HG03025 (cell line): ENCODE measurements around the gene GPR61.

Experiments used
- ATAC-seq: cut with Tn5 transposase; IDR thresholded peaks from one replicate; pipeline ENCODE4 v1.9.1; 2021; ENCODE audit warnings: mild to moderate bottlenecking, moderate library complexity; ENCODE audit not compliant: unreplicated experiment, low FRiP score

GPR61 gene

DNA sequence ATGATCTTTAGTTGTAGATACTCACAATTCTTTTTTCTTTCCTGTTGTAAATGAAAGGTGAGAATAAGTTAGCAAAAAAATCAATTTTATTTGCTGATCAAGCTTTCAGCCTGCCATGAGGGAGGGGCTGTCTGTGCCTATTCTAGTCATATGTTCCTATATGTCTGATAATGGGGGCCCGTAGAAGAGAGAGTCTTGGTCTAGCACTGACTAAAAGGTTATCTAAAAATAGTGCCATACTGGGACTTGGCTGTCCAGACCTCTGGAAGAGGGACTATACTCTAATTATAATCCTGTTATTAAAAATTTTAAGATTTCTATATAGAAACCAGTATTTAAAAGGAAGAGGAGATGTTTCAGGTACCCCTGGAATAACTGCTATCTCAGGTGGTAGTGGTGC is 27.3 kb downstream of the GPR61 start:
- no peak for ATAC-seq

DNA sequence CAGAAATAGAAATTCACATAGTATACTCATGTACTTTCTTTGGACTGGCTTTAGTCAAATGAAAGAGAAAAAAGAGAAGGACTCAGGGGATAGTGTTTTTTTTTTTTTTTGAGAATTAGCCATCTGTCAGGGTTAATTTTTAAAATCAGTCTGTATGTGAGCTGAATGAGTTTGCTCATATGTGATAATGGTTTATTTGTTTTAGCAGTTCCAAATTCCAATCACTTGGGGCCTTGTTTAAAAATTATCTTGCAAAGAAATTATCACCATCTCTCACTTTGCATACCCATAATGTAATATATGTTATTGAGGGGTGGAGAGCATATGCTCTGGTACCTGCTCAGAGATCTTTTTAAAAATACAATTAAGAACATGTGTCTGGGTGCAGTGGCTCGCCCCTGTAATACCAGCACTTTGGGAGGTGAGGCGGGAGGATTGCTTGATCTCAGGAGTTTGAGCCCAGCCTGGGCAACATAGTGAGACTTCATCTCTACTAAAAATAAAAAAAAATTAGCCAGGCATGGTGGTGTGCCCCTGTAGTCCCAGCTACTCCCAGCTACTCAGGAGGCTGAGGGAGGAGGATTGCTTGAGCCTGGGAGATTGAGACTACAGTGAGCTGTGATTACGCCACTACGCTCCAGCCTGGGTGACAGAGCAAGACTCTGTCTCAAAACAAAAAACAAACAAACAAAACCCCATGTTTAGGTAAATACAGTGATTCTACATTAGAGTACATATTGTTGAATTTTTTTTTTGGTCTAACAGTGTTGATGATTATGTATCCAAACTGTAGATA is 28.4 kb downstream of the GPR61 start:
- no peak for ATAC-seq

DNA sequence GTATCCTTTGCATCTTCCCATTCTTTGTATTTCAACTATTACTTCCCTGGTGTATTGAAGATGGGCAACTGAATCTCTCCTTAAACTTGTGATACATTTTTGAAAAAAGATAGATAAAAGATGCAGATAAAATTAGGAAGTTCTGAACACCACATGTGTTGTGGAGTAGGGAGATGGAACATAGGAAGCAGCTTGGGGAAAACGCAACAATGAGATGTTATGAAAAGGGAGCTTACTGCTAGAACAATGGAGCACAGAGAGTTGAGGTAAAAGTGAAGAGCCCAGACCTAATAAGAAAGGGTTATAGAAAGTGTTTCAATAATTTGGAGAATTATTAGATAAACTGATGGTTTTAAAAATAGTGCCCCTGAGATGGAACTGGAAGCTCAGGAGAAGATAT is 29.7 kb downstream of the GPR61 start:
- ATAC-seq, result no peak

DNA sequence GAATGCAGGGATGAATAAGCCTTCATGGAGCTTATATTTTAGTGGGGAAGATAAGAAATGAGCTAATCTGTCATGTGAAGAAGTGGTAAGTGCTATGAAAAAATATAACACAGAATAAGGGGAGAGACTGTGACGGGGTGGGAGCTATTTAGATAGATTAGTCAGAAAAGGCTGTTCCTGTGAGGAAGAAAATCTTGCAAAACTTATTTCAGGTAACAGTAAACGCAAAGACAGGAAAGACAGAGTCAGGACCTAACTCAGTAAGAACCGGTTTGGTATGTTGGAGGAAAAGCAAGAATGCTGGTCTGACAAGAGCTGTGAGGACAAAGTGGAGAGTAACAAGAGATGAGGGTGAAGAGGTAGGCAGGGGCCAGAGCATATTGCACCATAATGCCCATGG is 30.7 kb downstream of the GPR61 start:
- no peak for ATAC-seq

DNA sequence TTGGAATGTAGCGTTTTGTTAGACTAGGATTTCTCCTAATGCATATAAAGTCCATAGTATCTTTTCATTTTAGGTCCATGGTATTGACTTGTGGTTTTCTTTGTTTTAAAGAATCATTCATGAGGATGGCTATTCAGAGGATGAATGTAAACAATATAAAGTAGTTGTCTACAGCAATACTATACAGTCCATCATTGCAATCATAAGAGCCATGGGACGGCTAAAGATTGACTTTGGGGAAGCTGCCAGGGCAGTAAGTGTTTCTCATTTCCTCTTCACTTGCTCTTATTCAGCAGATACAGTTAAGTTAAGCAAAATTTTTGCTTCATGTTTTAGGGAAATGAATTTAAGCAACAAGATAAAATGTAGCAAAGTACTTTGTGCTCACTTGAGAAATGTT is 34.1 kb downstream of the GPR61 start:
- ATAC-seq, result no peak

DNA sequence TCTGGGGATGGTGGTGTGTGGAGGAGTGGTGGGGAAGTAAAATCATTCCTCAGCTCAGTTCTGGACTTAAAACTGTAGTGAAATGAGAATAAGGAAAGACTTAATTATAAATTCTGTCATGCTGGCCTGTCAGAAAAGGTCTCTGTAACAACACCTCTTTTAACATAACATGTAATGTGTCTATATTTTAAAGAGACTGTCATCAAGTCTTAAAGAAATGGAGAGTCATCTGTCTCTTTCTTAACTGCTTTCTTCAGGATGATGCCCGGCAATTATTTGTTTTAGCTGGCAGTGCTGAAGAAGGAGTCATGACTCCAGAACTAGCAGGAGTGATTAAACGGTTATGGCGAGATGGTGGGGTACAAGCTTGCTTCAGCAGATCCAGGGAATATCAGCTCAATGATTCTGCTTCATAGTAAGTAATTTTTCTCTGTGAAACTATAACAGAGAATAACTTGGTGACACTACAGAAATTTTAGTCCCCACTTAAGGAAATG is 39.3 kb downstream of the GPR61 start:
- no peak for ATAC-seq

DNA sequence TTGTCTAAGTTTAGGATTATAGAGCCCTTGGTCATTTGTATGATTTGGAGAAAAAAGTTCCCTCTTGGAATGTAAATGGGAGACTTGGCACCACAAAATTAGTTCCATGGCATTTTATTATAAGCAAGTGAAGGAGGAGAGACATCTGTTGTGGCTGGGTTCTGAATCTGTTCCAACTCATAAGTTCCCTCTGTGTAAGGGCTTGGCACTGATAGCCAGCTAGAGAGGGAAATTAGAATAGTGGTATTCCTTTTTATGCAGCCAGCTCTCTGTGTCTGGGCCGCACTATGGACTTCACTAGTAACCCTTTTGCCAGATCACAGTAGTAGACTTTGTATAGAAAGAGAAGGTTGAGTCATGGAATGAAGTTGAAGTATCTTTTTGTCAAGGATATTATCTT is 39.8 kb downstream of the GPR61 start:
- ATAC-seq, result no peak

DNA sequence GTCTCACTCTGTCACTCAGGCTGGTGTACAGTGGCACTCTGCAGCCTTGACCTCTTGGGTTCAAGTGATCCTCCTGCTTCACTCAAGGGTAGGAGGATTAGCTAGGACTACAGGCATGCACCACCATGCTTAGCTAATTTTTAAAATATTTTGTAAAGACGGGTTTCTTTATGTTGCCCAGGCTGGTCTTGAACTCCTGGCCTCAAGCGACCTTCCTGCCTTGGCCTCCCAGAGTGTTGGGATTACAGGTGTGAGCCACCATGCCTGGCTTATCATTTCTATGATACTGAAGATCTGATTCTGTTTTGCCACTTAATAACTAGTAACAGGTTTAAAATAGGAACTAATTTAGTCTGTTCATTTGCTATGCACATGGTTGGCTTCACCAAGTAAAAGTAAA is 42.3 kb downstream of the GPR61 start:
- no peak for ATAC-seq

DNA sequence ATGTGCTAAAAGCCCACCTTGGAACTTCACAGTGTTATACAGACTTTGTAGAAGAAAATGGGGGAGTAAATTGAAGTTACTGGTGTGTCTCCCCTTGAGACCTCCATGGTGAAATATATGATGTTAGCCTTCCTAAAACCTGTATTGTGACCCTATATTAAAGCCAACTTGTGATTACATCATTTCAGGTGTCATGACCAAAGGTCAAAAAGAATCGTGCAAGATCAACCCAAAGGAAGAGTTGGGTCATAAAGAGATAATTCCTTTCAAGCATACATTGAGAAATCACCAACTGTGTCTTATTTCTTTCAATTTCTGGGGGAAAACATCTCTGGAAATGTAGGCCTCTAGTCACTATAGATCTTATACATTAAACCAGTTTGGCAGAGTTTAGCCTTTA is 45.1 kb downstream of the GPR61 start:
- ATAC-seq, result no peak

DNA sequence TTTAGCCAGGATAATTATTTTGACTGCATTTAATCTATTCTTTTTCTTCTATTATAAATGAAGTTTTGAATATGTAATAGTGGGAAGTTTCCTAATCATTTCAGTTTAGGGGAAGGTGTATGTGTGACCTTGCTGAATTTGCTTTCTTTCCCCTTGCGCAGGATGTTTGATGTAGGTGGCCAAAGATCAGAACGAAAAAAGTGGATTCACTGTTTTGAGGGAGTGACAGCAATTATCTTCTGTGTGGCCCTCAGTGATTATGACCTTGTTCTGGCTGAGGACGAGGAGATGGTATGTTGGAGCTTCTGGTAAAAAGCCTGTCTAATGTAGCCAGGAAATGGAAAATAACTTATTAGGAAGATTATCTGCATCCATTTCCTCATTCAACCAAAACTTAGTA is 46.4 kb downstream of the GPR61 start:
- ATAC-seq, result no peak

DNA sequence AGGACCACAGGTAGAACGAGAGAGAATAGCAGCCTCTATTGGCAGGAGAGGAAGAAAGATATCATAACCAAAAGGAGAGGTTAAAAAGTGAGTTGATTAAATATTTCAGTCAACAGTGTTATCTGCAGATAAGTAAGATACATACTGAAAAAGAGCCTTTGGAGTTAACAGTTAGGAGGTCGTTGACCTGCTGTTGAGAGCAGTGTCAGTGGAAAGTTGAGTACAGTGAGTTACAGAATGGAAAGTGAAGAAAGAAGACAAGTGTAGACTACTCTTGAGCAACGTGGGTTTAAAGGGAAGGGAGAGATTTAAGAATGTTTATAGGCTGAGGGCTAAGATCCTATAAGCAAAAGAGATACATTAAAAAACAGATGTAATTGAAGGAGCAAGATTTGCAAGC is 49.5 kb downstream of the GPR61 start:
- ATAC-seq, result no peak

DNA sequence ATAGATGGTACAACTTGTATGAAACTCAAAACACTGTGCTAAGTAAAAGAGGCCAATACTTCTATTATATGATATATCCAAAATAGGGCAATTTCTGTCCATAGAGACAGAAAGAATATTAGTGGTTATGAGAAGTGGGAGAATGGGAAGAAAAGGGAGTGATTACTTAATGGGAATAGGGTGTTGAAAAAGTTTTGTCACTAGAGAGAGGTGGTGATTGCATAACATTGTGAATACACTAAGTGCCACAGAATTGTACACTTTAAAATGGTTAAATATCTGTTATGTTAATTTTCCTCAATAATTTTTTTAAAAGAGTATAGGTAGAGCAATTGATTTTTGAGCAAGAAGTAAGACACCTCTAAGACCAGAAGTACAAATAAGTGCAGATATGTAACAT is 50.0 kb downstream of the GPR61 start:
- no peak for ATAC-seq

DNA sequence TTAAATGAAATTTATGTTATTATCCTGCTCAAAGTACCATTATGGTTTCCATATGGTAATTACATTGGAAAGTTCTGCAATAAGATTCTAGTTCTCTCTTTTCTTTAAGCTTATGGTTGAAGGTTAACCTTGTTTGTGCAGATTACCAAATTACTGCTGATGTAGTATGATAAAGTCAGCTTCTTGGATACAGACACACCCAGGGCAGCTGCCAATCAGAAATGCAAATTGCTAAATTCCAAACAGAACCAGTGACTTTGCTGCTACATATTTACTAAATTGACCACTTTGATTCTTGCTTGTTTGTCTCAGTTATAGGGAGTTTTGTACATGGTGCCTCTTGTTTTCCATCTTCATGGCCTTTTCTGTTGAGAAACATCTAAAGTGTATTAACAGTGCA is 53.2 kb downstream of the GPR61 start:
- ATAC-seq, result no peak

DNA sequence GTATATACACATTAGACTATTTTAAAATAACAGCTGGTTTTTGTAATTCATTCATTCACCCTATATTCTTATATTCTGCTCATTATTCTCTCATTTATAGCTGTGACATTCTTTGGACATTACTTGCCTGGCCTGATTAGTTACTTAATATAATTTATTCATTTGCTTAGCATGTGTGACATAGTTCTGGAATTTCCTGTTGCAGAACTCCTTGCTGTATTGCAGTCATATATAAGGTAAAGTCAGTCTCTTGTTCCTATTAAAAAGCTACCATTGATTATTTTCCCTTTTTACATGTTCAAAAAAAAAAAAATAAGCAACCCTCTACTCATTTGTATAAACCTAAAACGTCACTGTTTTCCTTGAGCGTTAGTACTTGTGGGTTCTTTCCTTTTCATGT is 55.9 kb downstream of the GPR61 start:
- no peak for ATAC-seq
